Epithelial cell of proximal tubule (primary cell): ENCODE results near the gene RPS8. TPM values are rescaled to one million over a fixed set of nuclear protein-coding genes. Genes with fewer than 3 reads are reported as not detected.
"Not testable (repeated sequence)": the region's sequence is repeated elsewhere in the genome, so short reads cannot be mapped to it uniquely, and the experiment has no call there.

Experiments used
- DNase-seq: peaks from one replicate; pipeline ENCODE4 v3.0.0-alpha.2; 2011; ENCODE audit warnings: low read depth
- H3K4me3 ChIP-seq: 2 replicates; pipeline ENCODE4 v1.5.1; 2011; ENCODE audit warnings: low read depth, mild to moderate bottlenecking, low read length
- CTCF ChIP-seq: conservative IDR thresholded peaks from 2 replicates; pipeline ENCODE4 v1.5.1; 2012; ENCODE audit warnings: low read depth, mild to moderate bottlenecking, low read length
- total RNA-seq: library from RNA; depleted of rRNA; stranded (reverse); fragments of >200 nt; gene quantifications from 2 replicates; pipeline ENCODE4 v1.2.3, GENCODE V29; 2015

The RPS8 gene
- total RNA-seq, 1 donor from 2014 or later = 2,814 TPM

DNA sequence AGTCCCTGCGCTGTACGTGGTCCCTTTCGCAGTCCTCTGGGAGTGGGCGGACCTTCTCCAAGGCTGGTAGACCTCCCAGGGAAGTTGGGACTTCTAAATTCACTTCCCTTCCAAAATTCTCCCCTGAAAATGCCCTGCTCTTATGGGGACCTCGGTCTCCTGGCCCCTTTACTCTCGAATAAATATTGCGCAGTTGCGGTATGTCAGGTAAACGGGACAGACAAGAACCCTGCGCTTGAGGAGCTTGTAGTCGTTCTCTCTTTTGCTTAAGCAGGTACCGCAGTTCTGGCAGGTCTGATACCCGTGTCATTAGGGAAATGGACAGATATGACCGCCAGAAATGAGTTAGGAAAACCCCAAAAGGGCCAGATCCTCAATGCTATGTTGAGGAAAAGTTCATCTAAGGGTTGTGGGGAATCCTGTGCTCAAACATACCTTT lies 35.1 kb upstream of the RPS8 start:
- no peak for DNase-seq
- peak overlapping the region; percentile 80 for H3K4me3 ChIP-seq
- TF ChIP-seq CTCF = no peak

DNA sequence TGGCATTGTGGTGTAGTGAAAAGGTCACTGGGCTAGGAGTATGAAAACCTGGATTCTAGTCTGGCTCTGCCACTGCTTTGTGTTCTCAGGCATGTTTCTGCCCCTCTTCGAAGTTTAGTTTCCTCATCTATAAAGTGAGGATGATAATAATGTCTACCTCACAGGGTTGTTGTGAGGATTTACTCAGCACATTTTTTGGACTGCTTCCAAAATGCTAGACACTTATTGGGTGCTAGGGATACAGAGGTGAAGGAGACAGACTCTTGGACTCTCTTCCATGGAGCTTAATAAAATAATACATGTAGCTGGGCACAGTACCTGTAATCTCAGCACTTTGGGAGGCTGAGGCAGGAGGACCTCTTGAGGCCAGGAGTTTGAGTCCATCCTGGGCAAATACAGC lies 32.1 kb upstream of the RPS8 start:
- no peak overlapping the region for H3K4me3 ChIP-seq
- DNase-seq = no peak
- no peak for TF ChIP-seq CTCF

DNA sequence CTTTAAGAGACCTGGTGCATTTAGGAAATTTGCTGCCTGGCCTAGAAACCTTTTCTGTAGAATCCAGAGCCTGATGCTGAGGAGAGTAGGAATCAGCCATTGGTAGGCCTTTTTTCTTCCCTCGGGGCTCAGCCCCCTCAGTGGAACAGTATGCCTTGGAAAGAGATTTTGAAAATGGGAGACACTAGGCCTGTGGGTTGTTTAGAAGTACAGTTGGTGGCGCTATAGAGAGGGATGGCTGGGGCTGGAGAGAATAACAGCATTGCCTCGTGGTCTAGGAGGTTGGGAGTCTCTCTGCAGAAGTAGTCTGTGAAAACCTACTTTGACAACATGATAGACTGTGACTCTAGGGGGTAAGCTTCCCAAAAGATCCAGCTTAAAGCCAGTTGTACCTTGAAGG lies 27.5 kb upstream of the RPS8 start:
- no peak overlapping the region for H3K4me3 ChIP-seq
- TF ChIP-seq CTCF = peak; percentile 20
- DNase-seq = no peak

DNA sequence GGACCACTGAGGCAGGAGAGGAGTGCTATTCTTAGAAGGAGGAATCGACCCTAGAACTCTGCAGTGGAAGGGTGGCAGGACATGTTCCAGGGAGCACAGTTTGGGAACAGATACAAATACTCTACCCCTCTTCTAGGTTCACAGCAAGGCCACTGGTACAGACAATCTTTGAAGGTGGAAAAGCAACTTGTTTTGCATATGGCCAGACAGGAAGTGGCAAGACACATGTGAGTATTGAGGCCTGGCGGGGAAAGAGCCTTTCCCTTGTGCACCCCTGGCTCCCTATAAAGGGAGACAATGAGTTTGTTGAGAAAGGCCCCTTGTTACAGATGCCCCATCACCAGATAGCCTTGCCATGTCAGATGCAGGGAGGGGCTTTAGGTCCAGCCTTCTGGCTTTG lies 17.9 kb upstream of the RPS8 start:
- no peak for DNase-seq
- no peak overlapping the region for H3K4me3 ChIP-seq
- TF ChIP-seq CTCF = no peak

DNA sequence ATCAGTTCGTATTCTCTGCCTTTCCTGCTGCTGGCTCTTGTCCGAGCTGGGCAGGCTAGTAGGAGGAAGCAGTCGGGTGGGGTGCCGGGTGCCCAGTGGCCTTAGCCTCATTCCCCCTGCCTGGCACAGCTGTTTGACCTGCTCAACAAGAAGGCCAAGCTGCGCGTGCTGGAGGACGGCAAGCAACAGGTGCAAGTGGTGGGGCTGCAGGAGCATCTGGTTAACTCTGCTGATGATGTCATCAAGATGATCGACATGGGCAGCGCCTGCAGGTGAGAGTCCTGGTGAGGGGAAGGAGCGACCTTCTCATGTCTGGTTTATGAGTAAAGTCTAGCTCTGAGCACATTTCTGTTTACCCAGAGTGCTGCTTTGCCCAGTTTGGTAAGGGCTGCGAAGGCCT lies 16.3 kb upstream of the RPS8 start:
- no peak for DNase-seq
- H3K4me3 ChIP-seq = no peak overlapping the region
- no peak for TF ChIP-seq CTCF

DNA sequence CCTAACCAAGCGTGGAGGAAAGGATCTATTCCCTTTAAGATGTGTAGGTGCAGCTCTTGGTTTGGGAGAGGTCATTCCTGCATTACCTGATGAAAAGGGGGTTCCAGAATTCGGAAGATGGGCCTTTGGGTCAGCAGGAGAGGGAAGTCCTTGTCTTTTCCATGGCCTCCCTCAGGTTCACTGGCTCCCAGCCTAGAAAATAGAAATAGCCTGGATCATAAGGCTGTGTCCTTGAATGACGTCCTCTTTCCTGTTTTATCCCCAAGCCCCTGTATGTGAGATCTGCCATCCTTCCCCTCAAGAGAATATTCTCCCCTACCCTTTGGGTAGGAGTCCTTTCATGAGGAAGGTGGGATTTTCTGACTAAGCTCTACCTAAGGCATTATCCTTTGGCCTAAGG lies 14.5 kb upstream of the RPS8 start:
- no peak for TF ChIP-seq CTCF
- H3K4me3 ChIP-seq = no peak overlapping the region

GRCh38 chr1:44766421-44766820 lies 8.9 kb upstream of the RPS8 start:
- DNase-seq = not testable (repeated sequence)

More for the DNA sequence above, 14.5 kb upstream of the RPS8 start:
- DNase-seq = no peak

More at GRCh38 chr1:44766421-44766820, 8.9 kb upstream of the RPS8 start:
- H3K4me3 ChIP-seq = not testable (repeated sequence)
